Measurements from ENCODE around the gene RPL36. TPM values are rescaled to one million over a fixed set of nuclear protein-coding genes. Genes with fewer than 3 reads are reported as not detected.

The RPL36 gene
- total and polyA plus RNA-seq, 2 donors (not counting 3 experiments of a cell fraction or from before 2014, with no cell fraction given), result 1,033 to 1,084 TPM

DNA sequence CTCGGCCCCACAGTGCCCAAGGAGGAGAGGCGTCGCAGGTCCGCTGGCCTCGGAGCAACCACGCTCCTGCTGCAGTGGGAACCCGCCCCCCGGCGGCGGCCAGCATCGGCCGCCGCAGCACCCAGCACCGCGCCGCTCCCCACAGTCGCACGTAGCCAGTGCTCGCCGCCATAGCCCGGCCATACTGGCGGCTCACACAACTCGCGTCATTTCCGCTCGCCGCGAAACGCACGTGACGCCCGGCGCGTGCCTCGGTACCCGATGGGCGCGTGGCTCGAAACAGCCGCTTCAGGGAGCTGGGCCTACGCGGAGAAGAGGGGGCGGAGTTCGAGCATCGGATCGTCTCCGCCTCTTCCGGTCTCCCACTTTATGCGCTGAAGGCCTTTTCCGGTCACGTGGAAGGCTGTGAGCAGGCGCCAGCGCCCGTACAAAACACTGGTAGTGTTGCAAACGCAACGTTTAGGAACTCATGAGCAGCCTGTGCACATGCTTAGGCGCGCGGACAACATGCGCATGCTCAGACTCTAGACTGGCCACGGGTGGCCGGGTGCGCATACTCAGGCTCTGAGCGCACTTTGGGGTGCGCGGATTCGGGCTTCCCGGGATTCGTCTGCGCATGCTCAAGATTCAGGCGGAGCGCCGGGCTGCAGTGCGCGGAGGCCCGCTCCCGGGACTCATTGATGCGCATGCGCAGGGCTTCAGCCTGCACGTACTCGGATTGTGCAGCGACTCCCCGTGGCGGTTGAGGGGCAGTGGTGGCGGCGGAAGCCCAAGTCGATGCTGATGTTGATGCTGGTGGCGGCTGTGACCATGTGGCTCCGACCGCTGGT lies 30.1 kb downstream of the RPL36 start, which contains the start of the genes CATSPERD and LONP1:
CATSPERD (plus strand) TSS at position 677 of the 830 bp plus-strand sequence; CDS start at position 778, 101 bp downstream.
LONP1 (minus strand) TSS at position 186 of the 830 bp plus-strand sequence; CDS start at position 172, 14 bp downstream.
- peaks cover 15% of the 10 kb centered on the region for H3K4me1 ChIP-seq (ENCODE audit: control insufficient read depth, extremely low read depth, insufficient read depth, low read length)
- H3K9ac ChIP-seq (replicated peaks; ENCODE audit: extremely low read depth, insufficient read depth, low read length), result peak within 1 kb of the TSS; percentile 81
- intact Hi-C loops (cut with micrococcal nuclease), result loop anchor here (1.0 kb wide), 4 partner anchors 30 to 184 kb away; partner anchors contain the start of genes RPL36, SAFB and VMAC
- POLR2A ChIA-PET, result interaction anchor here (0.6 to 1.1 kb wide), 7 partner anchors 11 to 142 kb away, joined by 3 to 4 read pairs (median 4); partner anchors contain the start of genes DUS3L and RPL36
- CTCF ChIA-PET, result interaction anchor here (0.6 to 2.1 kb wide), 11 partner anchors 9 to 1580 kb away, joined by 3 to 11 read pairs (median 4); partner anchors contain the start of genes NDUFA11, RPL36, SAFB and SAFB2
- no peaks in the 10 kb centered on the region for H3K36me3 ChIP-seq (ENCODE audit: control insufficient read depth in 2 of 2, extremely low read depth in 1 of 2, insufficient read depth in 2 of 2, low read length in 2 of 2)
- dilution Hi-C loops (cut with MboI; ENCODE audit: extremely low pct_ligation_motif_present, low sequenced_read_pairs), result no loop called here
- DNase-seq (ENCODE audit: low read depth, low spot score), result peak; percentile 99
- BruUV-seq (replicated peaks), result no TSS peak
- peaks cover 41% of the 10 kb centered on the region for H3K79me2 ChIP-seq (ENCODE audit: control insufficient read depth, insufficient read depth, low read length)
- FAIRE-seq, result peak; percentile 100
- H3K27ac ChIP-seq (ENCODE audit: insufficient read depth, low read depth, low read length), result peak within 1 kb of the TSS; percentile 85
- H3K4me2 ChIP-seq (ENCODE audit: insufficient read depth, low read length), result peak within 1 kb of the TSS; percentile 91
- H4K20me1 ChIP-seq (replicated peaks; ENCODE audit: control insufficient read depth, extremely low read depth, insufficient read depth, low read length), result no peaks in the 10 kb centered on the region
- TF ChIP-seq GATA2 (IDR thresholded peaks at IDR 0.05; ENCODE audit: insufficient read depth, insufficient read length, low read depth, low read length) (no peak), POLR2A (IDR thresholded peaks at IDR 0.05; ENCODE audit: low read depth, low read length) (peak; percentile 75), JUN (IDR thresholded peaks at IDR 0.05; ENCODE audit: borderline replicate concordance, insufficient read depth, insufficient read length, low read depth) (no peak), MYC (IDR thresholded peaks at IDR 0.05; ENCODE audit: low read depth, low read length) (peak; percentile 95), FOS (IDR thresholded peaks at IDR 0.05; ENCODE audit: borderline replicate concordance, insufficient read depth, low read length) (no peak), EZH2 (IDR thresholded peaks at IDR 0.05; ENCODE audit: borderline replicate concordance, low read depth, low read length, severe bottlenecking) (no peak), POLR2AphosphoS5 (IDR thresholded peaks at IDR 0.05; ENCODE audit: insufficient read depth, low read depth, low read length) (peak; percentile 90)
- TF ChIP-seq, protein P1, sequence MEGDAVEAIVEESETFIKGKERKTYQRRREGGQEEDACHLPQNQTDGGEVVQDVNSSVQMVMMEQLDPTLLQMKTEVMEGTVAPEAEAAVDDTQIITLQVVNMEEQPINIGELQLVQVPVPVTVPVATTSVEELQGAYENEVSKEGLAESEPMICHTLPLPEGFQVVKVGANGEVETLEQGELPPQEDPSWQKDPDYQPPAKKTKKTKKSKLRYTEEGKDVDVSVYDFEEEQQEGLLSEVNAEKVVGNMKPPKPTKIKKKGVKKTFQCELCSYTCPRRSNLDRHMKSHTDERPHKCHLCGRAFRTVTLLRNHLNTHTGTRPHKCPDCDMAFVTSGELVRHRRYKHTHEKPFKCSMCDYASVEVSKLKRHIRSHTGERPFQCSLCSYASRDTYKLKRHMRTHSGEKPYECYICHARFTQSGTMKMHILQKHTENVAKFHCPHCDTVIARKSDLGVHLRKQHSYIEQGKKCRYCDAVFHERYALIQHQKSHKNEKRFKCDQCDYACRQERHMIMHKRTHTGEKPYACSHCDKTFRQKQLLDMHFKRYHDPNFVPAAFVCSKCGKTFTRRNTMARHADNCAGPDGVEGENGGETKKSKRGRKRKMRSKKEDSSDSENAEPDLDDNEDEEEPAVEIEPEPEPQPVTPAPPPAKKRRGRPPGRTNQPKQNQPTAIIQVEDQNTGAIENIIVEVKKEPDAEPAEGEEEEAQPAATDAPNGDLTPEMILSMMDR (IDR thresholded peaks at IDR 0.05; ENCODE audit: extremely low read depth in 1 of 2, insufficient read depth in 1 of 2, low read depth in 1 of 2, low read length in 2 of 2), result peak; percentile 92 to 98
- TF ChIP-seq, protein P2, sequence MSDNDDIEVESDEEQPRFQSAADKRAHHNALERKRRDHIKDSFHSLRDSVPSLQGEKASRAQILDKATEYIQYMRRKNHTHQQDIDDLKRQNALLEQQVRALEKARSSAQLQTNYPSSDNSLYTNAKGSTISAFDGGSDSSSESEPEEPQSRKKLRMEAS (IDR thresholded peaks at IDR 0.05; ENCODE audit: insufficient read depth, insufficient read length), result peak; percentile 99
- H3K9me3 ChIP-seq (replicated peaks; ENCODE audit: control insufficient read depth, insufficient read depth, low read length), result no peaks in the 10 kb centered on the region
- no peaks in the 10 kb centered on the region for H3K27me3 ChIP-seq (ENCODE audit: control insufficient read depth in 2 of 2, insufficient read depth in 2 of 2, low read length in 2 of 2)
- no peaks in the 10 kb centered on the region for H3K9me1 ChIP-seq (replicated peaks; ENCODE audit: control insufficient read depth, extremely low read depth, insufficient read depth, low read length)
- peak within 1 kb of the TSS; percentile 52 to 79 (median 75) for H3K4me3 ChIP-seq (replicated peaks in 1 of 3; ENCODE audit: insufficient read depth in 1 of 3, low read depth in 1 of 3, low read length in 3 of 3)
- peak within 1 kb of the TSS; percentile 97 for H2AFZ ChIP-seq (ENCODE audit: low read depth, low read length)
